ENCODE results near the gene IQCE. TPM values are rescaled to one million over a fixed set of nuclear protein-coding genes. Genes with fewer than 3 reads are reported as not detected.

The IQCE gene
- 7.6 and 11.3 TPM in 2 replicates for total RNA-seq (2014; rRNA removed; shearing (Covaris generic))

- DNase-seq (ENCODE audit: low read depth) = peak; percentile 92
These were observed at the start of gene IQCE for GRCh38 chr7:2558629-2559282. TSS of gene IQCE (plus strand) at chr7:2558979. CDS start at chr7:2559182, 203 bp downstream.

- DNase-seq (ENCODE audit: low read depth) = no peak
These were observed 49.4 kb upstream of the IQCE start for GRCh38 chr7:2509298-2509906.

GRCh38 chr7:2510130-2510776 lies 48.5 kb upstream of the IQCE start:
- no peak for DNase-seq (ENCODE audit: low read depth)

GRCh38 chr7:2510909-2511768 lies 47.6 kb upstream of the IQCE start:
- peak; percentile 83 for DNase-seq (ENCODE audit: low read depth)

GRCh38 chr7:2511769-2512168 lies 47.0 kb upstream of the IQCE start:
- no peak for DNase-seq (ENCODE audit: low read depth)

- DNase-seq (ENCODE audit: low read depth) = no peak
These were observed 46.6 kb upstream of the IQCE start for GRCh38 chr7:2512179-2512661.

GRCh38 chr7:2512713-2513112 lies 46.1 kb upstream of the IQCE start:
- no peak for DNase-seq (ENCODE audit: low read depth)

- no peak for DNase-seq (ENCODE audit: low read depth)
These were observed 45.1 kb upstream of the IQCE start for GRCh38 chr7:2513702-2514101.

- no peak for DNase-seq (ENCODE audit: low read depth)
These were observed 44.0 kb upstream of the IQCE start for GRCh38 chr7:2514473-2515423.

- DNase-seq (ENCODE audit: low read depth) = peak; percentile 59
These were observed 43.2 kb upstream of the IQCE start for GRCh38 chr7:2515424-2516193.

- no peak for DNase-seq (ENCODE audit: low read depth)
These were observed 42.6 kb upstream of the IQCE start for GRCh38 chr7:2516194-2516555.

GRCh38 chr7:2517026-2517425 lies 41.8 kb upstream of the IQCE start:
- peak; percentile 96 for DNase-seq (ENCODE audit: low read depth)

GRCh38 chr7:2517678-2518507 lies 40.9 kb upstream of the IQCE start:
- peak; percentile 58 for DNase-seq (ENCODE audit: low read depth)

GRCh38 chr7:2518737-2519118 lies 40.1 kb upstream of the IQCE start:
- DNase-seq (ENCODE audit: low read depth) = no peak

- peak; percentile 98 for DNase-seq (ENCODE audit: low read depth)
These were observed 39.5 kb upstream of the IQCE start, which contains the start of gene LFNG for GRCh38 chr7:2519119-2519930. TSS of gene LFNG (plus strand) at chr7:2519774. CDS start at chr7:2519862, 88 bp downstream.

GRCh38 chr7:2520131-2520760 lies 38.5 kb upstream of the IQCE start:
- peak; percentile 60 for DNase-seq (ENCODE audit: low read depth)

- no peak for DNase-seq (ENCODE audit: low read depth)
These were observed 38.0 kb upstream of the IQCE start for GRCh38 chr7:2520761-2521290.
